Astrocyte of the spinal cord (primary cell): ENCODE data around the gene CPVL.

Experiments
- DNase-seq: peaks from one replicate; pipeline ENCODE4 v3.0.0; 2011; ENCODE audit warnings: low read depth, low spot score
- H3K4me3 ChIP-seq: 2 replicates; pipeline ENCODE4 v1.5.1; 2011; ENCODE audit warnings: low read depth, mild to moderate bottlenecking, low read length, moderate library complexity
- CTCF ChIP-seq: IDR thresholded peaks from 2 replicates; pipeline ENCODE4 v1.5.1; 2012; ENCODE audit warnings: low read depth, mild to moderate bottlenecking, low read length, inconsistent platforms
- in situ Hi-C: cut with HindIII; loops from 2 replicates; pipeline ENCODE4 v1.10.0; 2017; ENCODE audit warnings: low sequenced_read_pairs

CPVL gene

GRCh38 chr7:29126804-29127203 is 19.5 kb downstream of the CPVL start:
- in situ Hi-C loops = no loop called here
- DNase-seq = no peak
- H3K4me3 ChIP-seq = no peak overlapping the region
- TF ChIP-seq CTCF = no peak

GRCh38 chr7:29123626-29124190 is 22.6 kb downstream of the CPVL start:
- in situ Hi-C loops = no loop called here
- TF ChIP-seq CTCF = no peak
- no peak for DNase-seq
- no peak overlapping the region for H3K4me3 ChIP-seq

GRCh38 chr7:29122759-29123158 is 23.6 kb downstream of the CPVL start:
- H3K4me3 ChIP-seq = no peak overlapping the region
- in situ Hi-C loops = no loop called here
- TF ChIP-seq CTCF = no peak
- no peak for DNase-seq

- H3K4me3 ChIP-seq = no peak overlapping the region
- in situ Hi-C loops = no loop called here
- no peak for TF ChIP-seq CTCF
- DNase-seq = no peak
Measured at GRCh38 chr7:29122081-29122480, 24.3 kb downstream of the CPVL start.

- DNase-seq = no peak
- TF ChIP-seq CTCF = no peak
- no peak overlapping the region for H3K4me3 ChIP-seq
- in situ Hi-C loops = no loop called here
Measured at GRCh38 chr7:29120955-29121354, 25.4 kb downstream of the CPVL start.

- H3K4me3 ChIP-seq = no peak overlapping the region
- DNase-seq = no peak
- in situ Hi-C loops = no loop called here
- TF ChIP-seq CTCF = no peak
Measured at GRCh38 chr7:29119538-29119937, 26.8 kb downstream of the CPVL start.
